Colonic mucosa (tissue), 4 donors: Measurements from ENCODE around the gene MXRA8. TPM values are rescaled to one million over a fixed set of nuclear protein-coding genes. Genes with fewer than 3 reads are reported as not detected.
"Not testable (repeated sequence)": the region's sequence is repeated elsewhere in the genome, so short reads cannot be mapped to it uniquely, and the experiment has no call there.

ENCODE experiments used
- DNase-seq: peaks from one replicate; pipeline ENCODE4 v3.0.0-alpha.2; 2020
- H3K27ac ChIP-seq: fragments of 200-600 bp; one replicate; pipeline ENCODE4 v1.8.0; 2021
- H3K27me3 ChIP-seq: fragments of 200-600 bp; one replicate; pipeline ENCODE4 v1.8.0; 2021
- H3K36me3 ChIP-seq: fragments of 200-600 bp; one replicate; pipeline ENCODE4 v1.8.0; 2021
- H3K4me1 ChIP-seq: fragments of 200-600 bp; one replicate; pipeline ENCODE4 v1.8.0; 2021; ENCODE audit warnings: mild to moderate bottlenecking
- H3K4me3 ChIP-seq: fragments of 200-600 bp; one replicate; pipeline ENCODE4 v1.8.0; 2021
- H3K9ac ChIP-seq, 2 donors: one replicate each; pipeline ENCODE4 v1.7.0; 2013; ENCODE audit warnings: control low read depth in 2 of 2, low read depth in 2 of 2, low read length in 2 of 2
- H3K9me3 ChIP-seq: fragments of 200-600 bp; one replicate; pipeline ENCODE4 v1.8.0; 2021
- intact Hi-C: fragments of 100-400 bp; cut with DNase I; formaldehyde crosslinking; loops from one replicate; pipeline ENCODE4 v1.14.1; 2022
- total RNA-seq, 2 donors: library from RNA; stranded (reverse); fragmentation: NEBNext Ultra II Directional in 1 of 2; extraction: Animal tissue kit (Norgen Biotek cat#: 25700) in 1 of 2; gene quantifications; one replicate each; pipeline ENCODE4 v1.2.1, GENCODE V29; 2021
- TF ChIP-seq, protein P1 (sequence below): fragments of 200-600 bp; IDR thresholded peaks from one replicate; pipeline ENCODE4 v1.8.0; 2022; ENCODE audit warnings: antibody characterized with exemption, mild to moderate bottlenecking
- donor health status: healthy.
- donor health status: DM: no; HTN: no; CAD: no.
- donor health status: DM: no; HTN: no; CAD: no.

MXRA8 gene
- total RNA-seq, 2 donors from 2014 or later, result 5.9 to 14.0 TPM

DNA sequence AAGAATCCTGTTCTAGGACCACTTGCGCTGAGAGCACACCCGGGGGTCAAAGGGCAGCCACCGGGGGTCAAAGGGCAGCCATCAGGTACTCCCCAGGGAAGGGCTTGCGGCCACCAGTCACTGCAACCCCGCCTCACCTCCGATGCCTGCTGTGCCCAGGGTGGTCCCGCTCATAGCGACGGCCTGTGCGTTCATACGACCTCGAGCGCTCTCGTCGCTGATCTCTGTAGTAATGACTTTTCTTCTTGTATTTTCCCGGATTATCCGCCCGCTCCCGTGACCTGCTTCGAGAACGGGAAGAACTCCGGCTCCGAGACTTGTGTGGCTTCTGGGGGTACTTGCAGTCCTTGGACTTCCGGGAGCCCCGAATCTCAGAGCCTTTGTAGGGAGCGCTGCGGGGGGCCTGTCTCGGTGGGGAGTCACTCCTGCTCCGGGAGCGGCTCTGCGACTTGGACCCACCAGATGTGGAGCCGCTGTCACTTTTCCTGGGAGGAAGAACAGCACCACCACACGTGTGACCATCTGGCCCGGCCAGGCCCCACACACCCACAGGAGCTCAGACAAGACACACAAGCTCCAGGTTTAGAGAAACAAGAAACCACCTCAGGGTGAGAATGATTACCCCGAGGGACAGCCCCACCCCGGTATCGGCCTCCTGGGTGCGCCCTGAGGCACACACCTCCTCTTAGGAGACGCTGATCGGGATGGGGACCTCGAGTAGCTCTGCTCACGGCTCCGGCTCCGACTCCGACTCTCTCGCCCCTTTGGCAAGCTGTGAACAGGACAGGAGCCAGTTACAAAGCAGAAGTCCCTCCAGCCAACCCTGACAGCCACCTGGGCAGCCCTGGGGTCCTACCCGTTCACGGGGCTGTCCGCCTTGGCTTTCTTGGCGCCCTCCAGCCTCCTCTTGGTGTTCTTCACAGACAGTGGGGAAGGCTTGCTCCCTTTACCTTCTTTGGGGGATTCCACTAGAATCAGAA lies 29.0 kb upstream of the MXRA8 start:
- Histone ChIP-seq H3K36me3 (peaks cover 38% of the 10 kb centered on the region), H3K4me1 (no peaks in the 10 kb centered on the region), H3K9ac (no peak overlapping the region), H3K4me3 (no peak overlapping the region), H3K27me3 (no peaks in the 10 kb centered on the region), H3K9me3 (no peaks in the 10 kb centered on the region), H3K27ac (no peak overlapping the region)
- no peak for DNase-seq
- intact Hi-C loops, result no loop called here
- TF ChIP-seq, protein P1, sequence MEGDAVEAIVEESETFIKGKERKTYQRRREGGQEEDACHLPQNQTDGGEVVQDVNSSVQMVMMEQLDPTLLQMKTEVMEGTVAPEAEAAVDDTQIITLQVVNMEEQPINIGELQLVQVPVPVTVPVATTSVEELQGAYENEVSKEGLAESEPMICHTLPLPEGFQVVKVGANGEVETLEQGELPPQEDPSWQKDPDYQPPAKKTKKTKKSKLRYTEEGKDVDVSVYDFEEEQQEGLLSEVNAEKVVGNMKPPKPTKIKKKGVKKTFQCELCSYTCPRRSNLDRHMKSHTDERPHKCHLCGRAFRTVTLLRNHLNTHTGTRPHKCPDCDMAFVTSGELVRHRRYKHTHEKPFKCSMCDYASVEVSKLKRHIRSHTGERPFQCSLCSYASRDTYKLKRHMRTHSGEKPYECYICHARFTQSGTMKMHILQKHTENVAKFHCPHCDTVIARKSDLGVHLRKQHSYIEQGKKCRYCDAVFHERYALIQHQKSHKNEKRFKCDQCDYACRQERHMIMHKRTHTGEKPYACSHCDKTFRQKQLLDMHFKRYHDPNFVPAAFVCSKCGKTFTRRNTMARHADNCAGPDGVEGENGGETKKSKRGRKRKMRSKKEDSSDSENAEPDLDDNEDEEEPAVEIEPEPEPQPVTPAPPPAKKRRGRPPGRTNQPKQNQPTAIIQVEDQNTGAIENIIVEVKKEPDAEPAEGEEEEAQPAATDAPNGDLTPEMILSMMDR, result no peak

DNA sequence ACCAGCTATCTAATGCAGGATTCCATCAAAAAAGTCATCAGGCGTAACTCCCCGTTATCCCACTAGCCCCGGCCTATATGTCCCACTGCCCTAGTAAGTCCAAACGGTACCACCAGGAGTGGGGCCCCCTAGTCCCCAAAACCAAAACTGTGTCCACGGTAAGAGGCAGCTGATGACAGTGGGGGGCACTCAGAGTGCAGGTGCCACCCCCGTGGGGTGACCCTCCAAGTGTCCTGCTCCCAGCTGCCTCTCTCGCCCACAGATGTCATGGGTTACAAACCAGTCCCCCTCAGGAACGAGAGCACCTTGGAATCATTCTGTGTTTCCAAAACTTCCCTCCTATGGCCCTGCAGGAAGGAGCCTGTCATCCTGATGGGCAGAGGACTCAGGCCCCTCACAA lies 27.6 kb upstream of the MXRA8 start:
- intact Hi-C loops, result no loop called here
- no peaks in the 10 kb centered on the region for H3K27me3 ChIP-seq
- TF ChIP-seq, protein P1, result no peak
- H3K4me3 ChIP-seq, result no peak overlapping the region
- no peak overlapping the region for H3K27ac ChIP-seq
- peaks cover 35% of the 10 kb centered on the region for H3K36me3 ChIP-seq
- no peaks in the 10 kb centered on the region for H3K9me3 ChIP-seq
- H3K9ac ChIP-seq, result no peak overlapping the region
- DNase-seq, result no peak
- H3K4me1 ChIP-seq, result no peaks in the 10 kb centered on the region

DNA sequence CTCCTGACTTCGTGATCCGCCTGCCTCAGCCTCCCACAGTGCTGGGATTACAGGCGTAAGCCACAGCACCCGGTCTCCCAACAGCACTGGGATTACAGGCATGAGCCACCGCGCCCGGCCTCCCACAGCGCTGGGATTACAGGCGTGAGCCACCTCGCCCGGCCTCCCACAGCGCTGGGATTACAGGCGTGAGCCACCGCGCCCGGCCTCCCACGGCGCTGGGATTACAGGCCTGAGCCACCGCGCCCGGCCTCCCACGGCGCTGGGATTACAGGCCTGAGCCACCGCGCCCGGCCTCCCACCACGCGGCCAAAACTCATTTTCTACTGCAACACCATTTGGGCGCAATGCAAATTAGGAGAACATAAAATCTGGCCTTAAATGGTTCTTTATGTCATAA lies 27.0 kb upstream of the MXRA8 start:
- H3K9me3 ChIP-seq, H3K4me1 ChIP-seq, H3K27ac ChIP-seq, intact Hi-C loops, DNase-seq, H3K4me3 ChIP-seq, H3K9ac ChIP-seq, H3K27me3 ChIP-seq: not testable (repeated sequence)
- peaks cover 31% of the 10 kb centered on the region for H3K36me3 ChIP-seq

DNA sequence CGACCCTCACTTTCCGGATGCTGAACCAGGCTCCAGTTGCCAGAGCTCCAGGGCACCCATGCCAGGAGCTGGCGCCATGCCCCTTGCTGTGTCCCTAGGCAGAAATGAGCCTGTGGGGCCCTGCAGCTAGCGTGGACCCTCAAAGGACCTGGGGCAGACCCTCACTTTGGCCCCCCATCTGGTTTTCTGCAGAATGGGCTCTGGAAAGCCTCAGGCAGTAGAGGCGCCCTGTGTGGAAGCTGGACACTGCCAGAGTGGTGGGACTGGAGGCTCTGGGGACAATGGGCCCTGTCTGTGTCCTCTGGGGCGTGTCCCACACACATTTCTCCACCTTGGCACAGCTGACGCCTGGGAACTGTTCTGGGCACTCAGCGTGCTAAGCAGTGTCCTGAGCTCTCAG lies 22.9 kb upstream of the MXRA8 start:
- intact Hi-C loops, result no loop called here
- Histone ChIP-seq H3K4me3 (no peak overlapping the region), H3K4me1 (no peaks in the 10 kb centered on the region), H3K9me3 (no peaks in the 10 kb centered on the region), H3K9ac (no peak overlapping the region), H3K27me3 (no peaks in the 10 kb centered on the region), H3K27ac (no peak overlapping the region), H3K36me3 (peaks cover 6% of the 10 kb centered on the region)
- DNase-seq, result no peak
- TF ChIP-seq, protein P1, result no peak

DNA sequence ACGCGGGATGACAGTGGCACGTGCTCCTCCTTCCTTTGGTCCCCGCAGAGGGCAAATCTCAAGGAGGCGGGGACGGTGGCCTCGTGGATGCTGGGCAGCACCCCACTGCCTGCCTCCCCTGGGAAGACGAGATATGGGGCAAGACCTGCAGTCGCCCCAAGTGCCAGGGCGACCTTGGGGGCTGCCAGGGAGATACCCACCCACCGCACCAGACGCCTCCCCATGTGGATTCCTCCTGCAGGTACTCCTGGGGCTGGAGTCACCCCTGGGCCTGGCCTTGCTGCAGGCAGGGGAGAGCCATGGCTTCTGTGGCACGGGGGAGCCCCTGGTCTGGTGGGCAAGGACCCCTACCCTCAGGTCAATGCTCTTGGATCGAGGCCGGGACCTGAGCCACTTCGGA lies 22.5 kb upstream of the MXRA8 start:
- Histone ChIP-seq H3K9ac (no peak overlapping the region), H3K9me3 (no peaks in the 10 kb centered on the region), H3K4me3 (no peak overlapping the region), H3K27me3 (no peaks in the 10 kb centered on the region), H3K27ac (no peak overlapping the region), H3K36me3 (peaks cover 1% of the 10 kb centered on the region), H3K4me1 (peaks cover 3% of the 10 kb centered on the region)
- intact Hi-C loops, result no loop called here
- TF ChIP-seq, protein P1, result no peak
- no peak for DNase-seq
